HCT116 (cell line): ENCODE data around the gene HSH2D. TPM values are rescaled to one million over a fixed set of nuclear protein-coding genes. Genes with fewer than 3 reads are reported as not detected.

Source experiments
- ATAC-seq: fragments of 200-7000 bp; cut with Tn5 transposase; 2 replicates; pipeline ENCODE4 v1.9.1; 2020; ENCODE audit warnings: mild to moderate bottlenecking, moderate library complexity
- BruUV-seq: library from RNA; stranded (reverse); fragments of 400-500 nt; replicated peaks from 2 replicates; lab custom pipeline; 2021; lab: Mats Ljungman, UMichigan
- CTCF ChIA-PET: fragments of 300-600 bp; sonication (Branson Sonifier 250); formaldehyde crosslinking; loops from one replicate; lab custom pipeline; 2021; ENCODE audit warnings: antibody characterized with exemption; lab: Charles Lee
- POLR2A ChIA-PET: fragments of 300-600, 350-600 bp; sonication (Branson Sonifier 250); formaldehyde crosslinking; loops from one replicate; lab custom pipeline; 2021; ENCODE audit warnings: antibody characterized with exemption; lab: Charles Lee
- RAD21 ChIA-PET, 2 experiments: fragments of 300-600 bp; sonication (Branson Sonifier 250); formaldehyde crosslinking; loops; one replicate each; lab custom pipeline; 2023; ENCODE audit warnings: low total read pairs in 2 of 2; ENCODE audit not compliant: uncharacterized antibody in 2 of 2, unreplicated experiment in 2 of 2, low non-redundant PET in 1 of 2; lab: Charles Lee
- DNase-seq: peaks from one replicate; pipeline ENCODE4 v3.0.0-alpha.2; 2010; ENCODE audit warnings: low read depth, low spot score
- H2AFZ ChIP-seq: fragments of 200-600 bp; shearing (Covaris generic), sonication (generic); 2 replicates; pipeline ENCODE4 v1.6.1; 2017; ENCODE audit warnings: low read depth, mixed run types, mixed read lengths, antibody characterized with exemption, low read length; ENCODE audit not compliant: poor library complexity, severe bottlenecking
- H3K27ac ChIP-seq: 2 replicates; pipeline ENCODE4 v1.5.1; 2012; ENCODE audit warnings: low read depth, low read length
- H3K27me3 ChIP-seq: fragments of 200-600 bp; sonication (generic); 2 replicates; pipeline ENCODE4 v1.6.1; 2016; ENCODE audit warnings: mixed run types, low read length, mixed read lengths; ENCODE audit not compliant: insufficient read depth
- H3K36me3 ChIP-seq, 2 experiments: fragments of 200-500 bp in 1 of 2; fragments of 200-600 bp in 1 of 2; sonication (Bioruptor generic) in 1 of 2; sonication (generic) in 1 of 2; 2 replicates each; pipeline versions ENCODE4 v1.5.1 to v1.6.1; 2014 to 2016; ENCODE audit warnings: low read length in 2 of 2, inconsistent platforms in 1 of 2, mixed read lengths in 1 of 2, mixed run types in 1 of 2; ENCODE audit not compliant: insufficient read depth in 2 of 2, control insufficient read depth in 1 of 2
- H3K4me1 ChIP-seq, 2 experiments: fragments of 200-600 bp in 1 of 2; sonication (generic) in 1 of 2; 2 replicates each; pipeline versions ENCODE4 v1.5.1 to v1.6.1; 2012 to 2017; ENCODE audit warnings: low read length in 2 of 2, inconsistent platforms in 1 of 2, mild to moderate bottlenecking in 1 of 2, mixed read lengths in 1 of 2, mixed run types in 1 of 2, moderate library complexity in 1 of 2; ENCODE audit not compliant: insufficient read depth in 2 of 2, control insufficient read depth in 1 of 2
- H3K4me2 ChIP-seq: fragments of 200-600 bp; sonication (generic); 2 replicates; pipeline ENCODE4 v1.6.1; 2017; ENCODE audit warnings: mixed run types, low read length, mixed read lengths
- H3K4me3 ChIP-seq, 2 experiments: fragments of 200-600 bp in 1 of 2; sonication (generic) in 1 of 2; replicated peaks in 1 of 2; 2 replicates each; pipeline ENCODE4 v1.5.1; 2011 to 2016; ENCODE audit warnings: low read length in 2 of 2, control low read depth in 1 of 2, low read depth in 1 of 2, mild to moderate bottlenecking in 1 of 2, mixed read lengths in 1 of 2, mixed run types in 1 of 2
- H3K79me2 ChIP-seq: fragments of 200-600 bp; sonication (generic); 2 replicates; pipeline ENCODE4 v1.6.1; 2017; ENCODE audit warnings: mild to moderate bottlenecking, mixed run types, low read length, moderate library complexity, mixed read lengths; ENCODE audit not compliant: insufficient read depth
- H3K9ac ChIP-seq: fragments of 200-600 bp; sonication (generic); 2 replicates; pipeline ENCODE4 v1.6.1; 2016; ENCODE audit warnings: low read length, mixed read lengths
- H3K9me2 ChIP-seq: fragments of 200-600 bp; sonication (generic), shearing (Covaris generic); 2 replicates; pipeline ENCODE4 v1.6.1; 2017; ENCODE audit warnings: mixed run types, mild to moderate bottlenecking, moderate library complexity; ENCODE audit not compliant: insufficient read depth
- H3K9me3 ChIP-seq, 2 experiments: fragments of 200-500 bp in 1 of 2; fragments of 200-600 bp in 1 of 2; sonication (Bioruptor generic) in 1 of 2; sonication (generic) in 1 of 2; 2 replicates each; pipeline ENCODE4 v1.6.1; 2014 to 2017; ENCODE audit warnings: low read length in 2 of 2, mixed read lengths in 2 of 2, inconsistent platforms in 1 of 2, low read depth in 1 of 2, mild to moderate bottlenecking in 1 of 2, mixed run types in 1 of 2, moderate library complexity in 1 of 2; ENCODE audit not compliant: control insufficient read depth in 1 of 2, insufficient read depth in 1 of 2
- H4K20me1 ChIP-seq: fragments of 200-600 bp; sonication (generic), shearing (Covaris generic); 2 replicates; pipeline ENCODE4 v1.6.1; 2017; ENCODE audit warnings: mixed run types, mild to moderate bottlenecking, moderate library complexity; ENCODE audit not compliant: insufficient read depth
- CEBPB ChIP-seq: IDR thresholded peaks from 2 replicates; pipeline ENCODE4 v1.6.1; 2012; ENCODE audit warnings: low read depth
- EGR1 ChIP-seq: IDR thresholded peaks from 2 replicates; pipeline ENCODE4 v1.6.1; 2012; ENCODE audit warnings: low read depth
- EZH2phosphoT487 ChIP-seq: fragments of 200-600 bp; IDR thresholded peaks from 2 replicates; pipeline ENCODE4 v1.6.1; 2018; ENCODE audit warnings: antibody characterized with exemption, borderline replicate concordance
- FOSL1 ChIP-seq: IDR thresholded peaks from 2 replicates; pipeline ENCODE4 v1.6.1; 2012; ENCODE audit warnings: low read depth
- POLR2A ChIP-seq: IDR thresholded peaks from 2 replicates; pipeline ENCODE4 v1.7.0; 2011; ENCODE audit warnings: borderline replicate concordance; ENCODE audit not compliant: insufficient read depth, insufficient read length; ENCODE audit errors: extremely low read depth
- POLR2AphosphoS5 ChIP-seq: IDR thresholded peaks from 2 replicates; pipeline ENCODE4 v1.6.1; 2011; ENCODE audit warnings: mild to moderate bottlenecking, low read depth, low read length, moderate library complexity
- RAD21 ChIP-seq: IDR thresholded peaks from 2 replicates; pipeline ENCODE4 v1.6.1; 2012; ENCODE audit warnings: low read depth, mild to moderate bottlenecking
- SRF ChIP-seq: IDR thresholded peaks from 2 replicates; pipeline ENCODE4 v1.6.1; 2012; ENCODE audit warnings: low read depth
- TCF7L2 ChIP-seq: IDR thresholded peaks from 2 replicates; pipeline ENCODE4 v1.7.0; 2011; ENCODE audit warnings: borderline replicate concordance, inconsistent platforms; ENCODE audit not compliant: insufficient read depth, insufficient read length; ENCODE audit errors: extremely low read depth
- ZFX ChIP-seq: fragments of 450-650 bp; IDR thresholded peaks from 2 replicates; pipeline ENCODE4 v1.6.1; 2017
- intact Hi-C: fragments of 100-400 bp; cut with micrococcal nuclease; formaldehyde crosslinking; loops from 2 replicates; pipeline ENCODE4 v1.10.0; 2022
- total RNA-seq: library from RNA; stranded (reverse); gene quantifications from one replicate; pipeline ENCODE4 v1.2.1, GENCODE V29; 2021; ENCODE audit not compliant: unreplicated experiment
- TF ChIP-seq, protein P1 (sequence below), 3 experiments: fragments of 200-600 bp in 1 of 3; sonication (generic) in 1 of 3; IDR thresholded peaks in 2 of 3; conservative IDR thresholded peaks in 1 of 3; 2 replicates each; pipeline ENCODE4 v1.5.1; 2012 to 2017; ENCODE audit warnings: low read depth in 2 of 3, low read length in 2 of 3, antibody characterized with exemption in 1 of 3, borderline replicate concordance in 1 of 3, control low read depth in 1 of 3, mild to moderate bottlenecking in 1 of 3, mixed read lengths in 1 of 3, mixed run types in 1 of 3, moderate library complexity in 1 of 3; ENCODE audit not compliant: insufficient read depth in 1 of 3
- TF ChIP-seq, protein P2 (sequence below): IDR thresholded peaks from 2 replicates; pipeline ENCODE4 v1.6.1; 2012; ENCODE audit warnings: low read depth
- TF ChIP-seq, protein P3 (sequence below): IDR thresholded peaks from 2 replicates; pipeline ENCODE4 v1.6.1; 2012

HSH2D gene
- total RNA-seq, 1 experiment from 2014 or later: 21.4 TPM

DNA sequence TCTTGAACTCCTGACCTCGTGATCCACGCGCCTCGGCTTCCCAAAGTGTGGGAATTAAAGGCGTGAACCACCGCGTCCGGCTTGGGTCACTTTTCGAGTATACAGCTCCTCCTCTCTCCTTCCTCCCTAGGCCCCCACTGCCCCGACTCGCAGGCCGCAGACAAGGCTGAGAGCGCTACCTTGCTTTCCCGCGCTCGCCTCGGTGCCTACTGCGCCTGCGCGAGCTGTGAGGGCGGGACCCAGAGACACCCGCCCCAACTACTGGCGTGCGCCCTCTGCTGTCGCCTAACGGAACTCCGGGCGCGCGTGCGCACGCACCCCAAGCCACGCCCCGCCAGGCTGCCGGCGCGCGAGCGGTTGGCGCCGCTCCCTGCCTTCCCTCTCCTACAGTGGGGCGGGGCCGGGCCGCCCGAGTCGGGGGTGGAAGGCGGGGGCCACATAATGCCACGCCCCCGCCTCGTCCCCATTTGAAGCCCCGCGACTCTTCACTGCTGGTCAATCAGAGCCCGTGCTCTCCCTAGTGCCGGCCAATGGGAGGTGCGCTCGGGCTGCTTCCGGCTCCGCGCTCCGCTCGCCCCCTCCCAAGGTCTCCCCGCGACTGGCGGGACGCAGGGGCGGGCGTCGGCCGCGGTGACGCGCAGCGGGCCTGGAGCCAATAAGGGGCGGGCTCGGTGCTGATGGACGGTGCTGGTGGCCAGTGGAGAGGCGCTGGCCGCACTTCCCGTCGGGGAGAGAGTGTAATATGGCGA is 32.2 kb upstream of the HSH2D start, which contains the start of gene RAB8A (continued):
- TF ChIP-seq, protein P1, sequence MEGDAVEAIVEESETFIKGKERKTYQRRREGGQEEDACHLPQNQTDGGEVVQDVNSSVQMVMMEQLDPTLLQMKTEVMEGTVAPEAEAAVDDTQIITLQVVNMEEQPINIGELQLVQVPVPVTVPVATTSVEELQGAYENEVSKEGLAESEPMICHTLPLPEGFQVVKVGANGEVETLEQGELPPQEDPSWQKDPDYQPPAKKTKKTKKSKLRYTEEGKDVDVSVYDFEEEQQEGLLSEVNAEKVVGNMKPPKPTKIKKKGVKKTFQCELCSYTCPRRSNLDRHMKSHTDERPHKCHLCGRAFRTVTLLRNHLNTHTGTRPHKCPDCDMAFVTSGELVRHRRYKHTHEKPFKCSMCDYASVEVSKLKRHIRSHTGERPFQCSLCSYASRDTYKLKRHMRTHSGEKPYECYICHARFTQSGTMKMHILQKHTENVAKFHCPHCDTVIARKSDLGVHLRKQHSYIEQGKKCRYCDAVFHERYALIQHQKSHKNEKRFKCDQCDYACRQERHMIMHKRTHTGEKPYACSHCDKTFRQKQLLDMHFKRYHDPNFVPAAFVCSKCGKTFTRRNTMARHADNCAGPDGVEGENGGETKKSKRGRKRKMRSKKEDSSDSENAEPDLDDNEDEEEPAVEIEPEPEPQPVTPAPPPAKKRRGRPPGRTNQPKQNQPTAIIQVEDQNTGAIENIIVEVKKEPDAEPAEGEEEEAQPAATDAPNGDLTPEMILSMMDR (IDR thresholded peaks at IDR 0.05 in 2 of 3, conservative IDR thresholded peaks at IDR 0.05 in 1 of 3; ENCODE audit: borderline replicate concordance in 1 of 3, insufficient read depth in 1 of 3, low read depth in 2 of 3, low read length in 2 of 3): peak; percentile 77 to 85 (median 85)
- TF ChIP-seq SRF: no peak
- TF ChIP-seq FOSL1: no peak
- TF ChIP-seq POLR2A: no peak
- peak; percentile 98 for TF ChIP-seq EGR1
- no peak for TF ChIP-seq EZH2phosphoT487

DNA sequence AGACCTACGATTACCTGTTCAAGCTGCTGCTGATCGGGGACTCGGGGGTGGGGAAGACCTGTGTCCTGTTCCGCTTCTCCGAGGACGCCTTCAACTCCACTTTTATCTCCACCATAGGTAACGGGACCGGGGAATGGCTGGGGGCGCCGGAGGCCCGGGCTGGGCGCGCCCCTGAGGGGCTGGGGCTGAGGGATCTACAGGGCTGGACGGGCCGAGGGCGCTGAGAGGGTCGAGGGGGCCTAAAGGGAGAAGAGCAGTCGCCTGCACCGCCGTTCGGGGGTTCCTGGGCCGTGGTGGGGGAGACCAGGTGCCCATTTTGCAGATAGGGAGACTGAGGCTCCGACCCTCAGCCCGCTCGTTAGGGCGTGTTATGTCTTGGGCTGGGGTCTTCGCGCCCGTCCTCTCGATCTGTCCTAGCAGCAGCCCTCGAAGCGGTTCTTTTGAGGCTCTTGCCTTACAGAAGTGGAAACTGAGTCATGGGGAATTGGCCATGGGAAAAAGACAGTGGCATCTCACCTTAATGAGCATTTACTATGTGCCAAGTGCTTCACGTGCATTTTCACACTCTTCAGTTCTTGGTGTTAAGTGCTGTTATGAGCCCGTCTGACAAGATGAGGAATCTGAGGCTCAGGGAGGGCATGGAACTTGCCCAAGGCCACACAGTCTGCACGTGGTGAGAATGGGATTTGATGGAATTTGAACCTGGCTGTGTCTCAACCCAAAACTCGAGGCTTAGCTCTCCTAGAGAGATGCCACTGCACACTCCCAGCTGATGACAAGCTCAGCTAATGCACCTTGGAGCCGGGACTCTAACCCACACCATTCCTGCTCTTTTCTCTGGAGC is 31.4 kb upstream of the HSH2D start:
- ATAC-seq (peak; percentile 2; the same call in 1 of the 2 replicates), DNase-seq (no peak)
- Histone ChIP-seq H4K20me1 (no peaks in the 10 kb centered on the region), H3K27me3 (no peaks in the 10 kb centered on the region), H3K4me2 (peak overlapping the region; percentile 99), H3K79me2 (peaks cover 54% of the 10 kb centered on the region), H3K4me3 (peak overlapping the region; percentile 74 to 97), H3K27ac (peak overlapping the region; percentile 88), H3K4me1 (peaks cover 14 to 37% of the 10 kb centered on the region in 2 experiments), H3K36me3 (peaks cover 0 to 9% of the 10 kb centered on the region in 2 experiments; a peak in 3 of 4 replicates), H3K9me3 (no peaks in the 10 kb centered on the region), H3K9ac (peak overlapping the region; percentile 99), H3K9me2 (no peaks in the 10 kb centered on the region), H2AFZ (no peak overlapping the region)
- RAD21 ChIA-PET: no interaction called here
- POLR2A ChIA-PET: no interaction called here
- TF ChIP-seq CEBPB: no peak
- peak; percentile 80 for TF ChIP-seq POLR2AphosphoS5
- no peak for TF ChIP-seq ZFX
- TF ChIP-seq POLR2A: peak; percentile 61
- no peak for TF ChIP-seq TCF7L2
- TF ChIP-seq, protein P2, sequence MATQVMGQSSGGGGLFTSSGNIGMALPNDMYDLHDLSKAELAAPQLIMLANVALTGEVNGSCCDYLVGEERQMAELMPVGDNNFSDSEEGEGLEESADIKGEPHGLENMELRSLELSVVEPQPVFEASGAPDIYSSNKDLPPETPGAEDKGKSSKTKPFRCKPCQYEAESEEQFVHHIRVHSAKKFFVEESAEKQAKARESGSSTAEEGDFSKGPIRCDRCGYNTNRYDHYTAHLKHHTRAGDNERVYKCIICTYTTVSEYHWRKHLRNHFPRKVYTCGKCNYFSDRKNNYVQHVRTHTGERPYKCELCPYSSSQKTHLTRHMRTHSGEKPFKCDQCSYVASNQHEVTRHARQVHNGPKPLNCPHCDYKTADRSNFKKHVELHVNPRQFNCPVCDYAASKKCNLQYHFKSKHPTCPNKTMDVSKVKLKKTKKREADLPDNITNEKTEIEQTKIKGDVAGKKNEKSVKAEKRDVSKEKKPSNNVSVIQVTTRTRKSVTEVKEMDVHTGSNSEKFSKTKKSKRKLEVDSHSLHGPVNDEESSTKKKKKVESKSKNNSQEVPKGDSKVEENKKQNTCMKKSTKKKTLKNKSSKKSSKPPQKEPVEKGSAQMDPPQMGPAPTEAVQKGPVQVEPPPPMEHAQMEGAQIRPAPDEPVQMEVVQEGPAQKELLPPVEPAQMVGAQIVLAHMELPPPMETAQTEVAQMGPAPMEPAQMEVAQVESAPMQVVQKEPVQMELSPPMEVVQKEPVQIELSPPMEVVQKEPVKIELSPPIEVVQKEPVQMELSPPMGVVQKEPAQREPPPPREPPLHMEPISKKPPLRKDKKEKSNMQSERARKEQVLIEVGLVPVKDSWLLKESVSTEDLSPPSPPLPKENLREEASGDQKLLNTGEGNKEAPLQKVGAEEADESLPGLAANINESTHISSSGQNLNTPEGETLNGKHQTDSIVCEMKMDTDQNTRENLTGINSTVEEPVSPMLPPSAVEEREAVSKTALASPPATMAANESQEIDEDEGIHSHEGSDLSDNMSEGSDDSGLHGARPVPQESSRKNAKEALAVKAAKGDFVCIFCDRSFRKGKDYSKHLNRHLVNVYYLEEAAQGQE: no peak
- TF ChIP-seq, protein P3, sequence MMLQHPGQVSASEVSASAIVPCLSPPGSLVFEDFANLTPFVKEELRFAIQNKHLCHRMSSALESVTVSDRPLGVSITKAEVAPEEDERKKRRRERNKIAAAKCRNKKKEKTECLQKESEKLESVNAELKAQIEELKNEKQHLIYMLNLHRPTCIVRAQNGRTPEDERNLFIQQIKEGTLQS: no peak
- TF ChIP-seq RAD21: no peak
- CTCF ChIA-PET: interaction anchor here (0.7 to 2.7 kb wide), 2 partner anchors 71 to 74 kb away, joined by 3 to 17 read pairs; partner anchors contain the start of gene FAM32A
- intact Hi-C loops: loop anchor here (1.0 to 2.0 kb wide), 3 partner anchors 49 to 71 kb away; no protein-coding TSS in a partner anchor
- BruUV-seq: TSS peak; percentile 78
